A673 (cell line): Measurements from ENCODE around the gene PCCA.

Experiments used
- CTCF ChIP-seq: fragments of 300-800, 200-600 bp; sonication (generic); conservative IDR thresholded peaks from 2 replicates; pipeline ENCODE4 v1.5.1; 2017; ENCODE audit warnings: low read depth, mild to moderate bottlenecking, antibody characterized with exemption, low read length, moderate library complexity, mixed read lengths
- EZH2 ChIP-seq: fragments of 200-600 bp; sonication (generic); IDR thresholded peaks from 2 replicates; pipeline ENCODE4 v1.6.1; 2017; ENCODE audit warnings: borderline replicate concordance, low read depth, mild to moderate bottlenecking, mixed read lengths, antibody characterized with exemption, low read length; ENCODE audit not compliant: poor library complexity, severe bottlenecking

GRCh38 chr13:100108913-100109507, 20.1 kb downstream of the PCCA start:
- no peak for TF ChIP-seq CTCF
- no peak for TF ChIP-seq EZH2
